ENCODE data around the gene TMED1. TPM values are rescaled to one million over a fixed set of nuclear protein-coding genes. Genes with fewer than 3 reads are reported as not detected.

The TMED1 gene
- total RNA-seq (2021; ENCODE audit: unreplicated experiment) (30.3 TPM), Bru-seq, nascent RNA (percentile 57 among the genes with signal in this experiment), BruChase-seq, experiment 1, labeled RNA remaining after a 2-hour chase (percentile 67 among the genes with signal in this experiment), BruChase-seq, experiment 2, labeled RNA remaining after a 6-hour chase (percentile 79 among the genes with signal in this experiment)
- polyA plus RNA-seq (2012; ENCODE audit: insufficient read length) = 47.0 TPM
- long read RNA-seq, transcript TMED1-201 (4 exons, 1,340 nt) = major isoform, 32 of 46 reads
- long read RNA-seq, partial matches to known transcripts = 6 of 46 reads
- long read RNA-seq, other reads (novel, unspliced or antisense) = 6 of 46 reads

- BruUV-seq (replicated peaks) = no TSS peak
- CTCF ChIA-PET = interaction anchor here (0.6 to 2.4 kb wide), 4 partner anchors 25 to 347 kb away, joined by 3 to 16 read pairs (median 6); no protein-coding TSS in a partner anchor
- intact Hi-C loops (cut with micrococcal nuclease; ENCODE audit: unreplicated experiment) = no loop called here
Measured at GRCh38 chr19:10835754-10836478, at the start of gene TMED1. Gene TMED1 (minus strand): TSS chr19:10836212. CDS start chr19:10836191, 21 bp downstream.

GRCh38 chr19:10885201-10886169, 49.5 kb upstream of the TMED1 start:
- ATAC-seq (no peak), DNase-seq (ENCODE audit: low read depth, low spot score) (no peak)
- Histone ChIP-seq H3K4me1 (ENCODE audit: control insufficient read depth, insufficient read depth, low read length) (0 out of 2 replicates have a peak, but pooled peaks cover 6% of the 10 kb centered on the region), H3K27me3 (ENCODE audit: control insufficient read depth, insufficient read depth, low read length) (no peaks in the 10 kb centered on the region), H3K36me3 (ENCODE audit: control insufficient read depth, insufficient read depth, low read length) (no peaks in the 10 kb centered on the region), H3K27ac (ENCODE audit: low read length) (no peak overlapping the region), H3K4me3 (ENCODE audit: low read depth in 2 of 2, low read length in 2 of 2) (no peak overlapping the region), H3K9me3 (ENCODE audit: control insufficient read depth, insufficient read depth, low read depth, low read length) (no peaks in the 10 kb centered on the region)
- CTCF ChIA-PET = no interaction called here
- in situ Hi-C loops (cut with HindIII; ENCODE audit: low pct_unique_long_range_greater_than_20kb, low sequenced_read_pairs) = no loop called here
- BruUV-seq (replicated peaks) = no TSS peak
- TF ChIP-seq POLR2AphosphoS5 (IDR thresholded peaks at IDR 0.05; ENCODE audit: low read depth, low read length) (no peak), REST (IDR thresholded peaks at IDR 0.05; ENCODE audit: insufficient read depth in 1 of 2, low read depth in 2 of 2, low read length in 1 of 2) (no peak)
- intact Hi-C loops (cut with micrococcal nuclease; ENCODE audit: unreplicated experiment) = no loop called here
- POLR2A ChIA-PET = no interaction called here

More at GRCh38 chr19:10835754-10836478, at the start of gene TMED1:
- in situ Hi-C loops (cut with HindIII; ENCODE audit: low pct_unique_long_range_greater_than_20kb, low sequenced_read_pairs) = no loop called here
- DNase-seq (ENCODE audit: low read depth, low spot score) (peak; percentile 94), ATAC-seq (peak; percentile 91)
- Histone ChIP-seq H3K27ac (ENCODE audit: low read length) (peak within 1 kb of the TSS; percentile 91), H3K9me3 (ENCODE audit: control insufficient read depth, insufficient read depth, low read depth, low read length) (peaks cover 3% of the 10 kb centered on the region; the same call in 1 of the 2 replicates), H3K36me3 (ENCODE audit: control insufficient read depth, insufficient read depth, low read length) (no peaks in the 10 kb centered on the region), H3K4me3 (ENCODE audit: low read depth in 2 of 2, low read length in 2 of 2) (peak within 1 kb of the TSS; percentile 61 to 71), H3K4me1 (ENCODE audit: control insufficient read depth, insufficient read depth, low read length) (no peaks in the 10 kb centered on the region; the same call in 1 of the 2 replicates), H3K27me3 (ENCODE audit: control insufficient read depth, insufficient read depth, low read length) (no peaks in the 10 kb centered on the region)
- POLR2A ChIA-PET = interaction anchor here (0.6 to 1.4 kb wide), 4 partner anchors 23 to 211 kb away, joined by 3 to 5 read pairs (median 5); no protein-coding TSS in a partner anchor
- TF ChIP-seq TCF7L2 (IDR thresholded peaks at IDR 0.05; ENCODE audit: low read depth, low read length) (no peak), SIN3A (IDR thresholded peaks at IDR 0.05; ENCODE audit: borderline replicate concordance, insufficient read depth, low read depth, low read length) (0 out of 2 replicates have a peak, but pooled peaks have one; percentile 41), POLR2AphosphoS5 (IDR thresholded peaks at IDR 0.05; ENCODE audit: low read depth, low read length) (no peak; the same call in 1 of the 2 replicates), CTCF (IDR thresholded peaks at IDR 0.05) (no peak; the same call in 1 of the 2 replicates)
